GM18511 (cell line): ENCODE data around the gene RUNX2.

ENCODE experiments used
- ATAC-seq: cut with Tn5 transposase; IDR thresholded peaks from one replicate; pipeline ENCODE4 v1.9.1; 2021; ENCODE audit warnings: mild to moderate bottlenecking, moderate library complexity; ENCODE audit not compliant: unreplicated experiment

The RUNX2 gene

DNA sequence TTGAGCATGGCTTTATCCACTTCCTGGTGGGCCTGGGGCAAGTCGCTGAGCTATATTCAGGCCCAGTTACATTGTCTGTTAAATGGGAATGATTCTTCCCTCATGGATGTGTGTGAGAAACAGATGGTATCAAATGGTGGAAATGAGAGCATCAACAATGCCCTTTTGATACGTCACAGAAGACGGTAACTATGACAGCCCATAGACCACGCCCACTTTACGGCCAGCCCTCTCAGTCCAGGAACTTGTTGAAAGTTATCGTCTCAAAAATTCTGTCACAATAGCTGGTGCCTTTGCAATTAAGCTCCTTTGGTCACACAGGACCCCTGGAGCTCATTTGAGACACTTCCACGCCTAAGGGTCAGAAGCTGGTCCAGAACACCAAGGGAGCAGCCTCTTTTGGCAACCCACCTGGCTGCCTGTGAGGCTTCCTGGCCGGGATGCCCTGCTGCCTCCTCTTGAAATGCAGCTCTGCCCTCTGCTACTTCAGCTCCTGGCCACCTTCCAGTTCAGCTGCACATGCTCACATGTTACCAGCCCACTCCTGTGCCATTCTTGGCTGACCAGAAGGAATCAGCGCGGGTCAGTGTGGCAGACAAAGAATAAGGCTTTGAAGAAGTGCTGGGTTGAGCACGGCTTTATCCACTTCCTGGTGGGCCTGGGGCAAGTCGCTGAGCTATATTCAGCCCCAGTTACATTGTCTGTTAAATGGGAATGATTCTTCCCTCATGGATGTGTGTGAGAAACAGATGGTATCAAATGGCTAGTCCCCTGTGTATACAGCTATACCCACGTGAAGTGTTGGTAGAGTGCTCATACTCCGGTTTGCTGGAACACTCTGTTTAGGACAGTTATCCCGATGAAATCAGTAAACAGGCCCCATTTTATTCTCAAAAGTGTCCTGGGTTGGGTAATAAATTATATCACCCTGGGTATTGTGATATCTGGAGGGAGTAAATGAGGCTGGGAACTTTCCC is 248.8 kb downstream of the RUNX2 start:
- ATAC-seq = no peak

GRCh38 chr6:45577836-45578504 is 249.8 kb downstream of the RUNX2 start:
- ATAC-seq = no peak

- ATAC-seq = no peak
These were observed 256.0 kb downstream of the RUNX2 start for GRCh38 chr6:45584127-45584526.

DNA sequence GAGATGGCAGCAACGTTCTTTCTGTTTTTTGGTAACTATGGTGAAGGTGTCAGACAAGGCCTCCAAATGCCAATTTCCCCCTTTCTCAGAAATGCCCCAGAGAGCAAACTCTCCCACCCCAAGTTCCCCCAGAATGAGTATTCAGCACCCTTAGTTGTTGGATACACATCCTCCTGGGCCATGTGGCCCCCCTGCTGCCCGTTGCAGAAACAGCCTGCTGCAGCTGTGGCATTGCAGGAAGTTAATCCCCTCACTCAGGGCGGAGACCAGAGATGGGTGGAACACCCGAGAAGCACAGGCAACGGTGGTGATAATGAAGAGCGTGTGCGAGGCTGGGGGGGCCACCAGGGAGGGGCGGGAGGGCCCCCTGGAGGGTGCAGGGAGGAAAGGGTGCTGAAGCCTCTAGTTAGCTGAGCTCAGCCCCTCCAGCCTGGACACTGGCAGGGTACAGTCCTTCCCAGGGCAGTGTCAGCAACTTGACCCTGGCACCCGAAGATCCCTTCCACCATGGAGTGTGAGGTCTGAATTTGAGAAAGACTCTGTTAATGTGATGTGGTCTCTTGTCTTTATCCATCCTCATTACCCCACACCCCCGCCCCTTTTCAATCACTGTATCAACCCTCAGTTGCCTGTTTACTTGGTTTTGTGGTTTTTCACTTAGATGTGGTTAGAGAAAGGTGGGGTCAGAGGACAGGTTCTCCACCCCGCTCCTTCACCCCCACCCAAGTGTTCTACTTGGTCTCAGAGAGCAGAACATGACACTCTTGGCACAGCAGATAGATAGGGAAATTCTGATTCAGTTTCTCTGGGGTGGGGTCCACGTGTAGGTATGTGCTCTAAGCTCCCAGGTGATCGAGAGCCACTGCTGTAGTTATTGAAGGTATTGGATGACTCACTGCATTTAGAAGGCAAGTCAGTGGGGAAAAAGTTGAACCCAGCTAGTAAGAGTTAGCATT is 258.4 kb downstream of the RUNX2 start:
- no peak for ATAC-seq

- no peak for ATAC-seq
These were observed 259.3 kb downstream of the RUNX2 start for GRCh38 chr6:45587229-45588060.

- ATAC-seq = no peak
These were observed 261.2 kb downstream of the RUNX2 start for GRCh38 chr6:45589367-45589766.

DNA sequence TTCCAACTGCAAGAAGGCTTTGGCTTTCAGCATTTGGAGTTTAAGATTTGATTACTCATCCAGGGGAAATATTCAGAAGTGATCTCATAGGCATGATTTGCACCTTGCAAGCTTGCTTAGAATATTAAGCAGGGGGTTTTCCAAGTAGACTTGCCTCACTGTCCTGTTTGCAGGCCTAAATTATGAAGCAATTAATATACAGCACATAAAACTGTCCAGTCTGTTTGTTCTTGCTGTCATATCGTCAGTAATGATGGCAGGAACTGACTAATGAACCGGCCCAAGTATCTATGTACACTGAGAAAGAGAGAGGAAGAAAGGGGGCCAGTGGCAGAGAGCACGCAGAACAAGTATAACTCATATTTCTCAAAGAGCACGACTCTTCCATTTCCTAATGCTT is 262.1 kb downstream of the RUNX2 start:
- ATAC-seq = no peak

DNA sequence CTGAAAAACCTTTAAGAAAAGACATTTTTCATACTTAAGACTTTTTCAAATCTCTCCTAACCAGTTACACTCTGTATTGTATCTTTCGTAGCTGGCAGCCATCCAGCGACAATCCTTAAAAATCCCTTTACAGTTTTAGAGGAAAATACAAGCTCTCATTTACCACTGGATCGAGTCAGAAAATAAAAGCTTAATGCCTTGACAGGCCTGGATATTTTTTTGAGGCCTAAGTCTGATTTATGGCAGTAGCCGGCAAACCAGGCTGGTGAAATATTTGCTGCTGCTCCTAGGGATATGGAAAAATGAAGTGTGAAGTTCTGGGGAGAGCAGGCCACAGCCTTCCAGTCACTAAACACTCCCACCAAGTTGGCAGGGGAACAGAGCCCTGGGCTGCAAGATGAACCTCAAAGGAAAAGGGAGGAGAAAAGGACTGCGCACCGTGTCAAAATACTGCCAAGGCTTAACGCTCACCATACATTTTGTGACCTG is 262.6 kb downstream of the RUNX2 start:
- no peak for ATAC-seq

- ATAC-seq = no peak
These were observed 263.2 kb downstream of the RUNX2 start for GRCh38 chr6:45591306-45591705.

GRCh38 chr6:45591890-45592289 is 263.8 kb downstream of the RUNX2 start:
- ATAC-seq = no peak

DNA sequence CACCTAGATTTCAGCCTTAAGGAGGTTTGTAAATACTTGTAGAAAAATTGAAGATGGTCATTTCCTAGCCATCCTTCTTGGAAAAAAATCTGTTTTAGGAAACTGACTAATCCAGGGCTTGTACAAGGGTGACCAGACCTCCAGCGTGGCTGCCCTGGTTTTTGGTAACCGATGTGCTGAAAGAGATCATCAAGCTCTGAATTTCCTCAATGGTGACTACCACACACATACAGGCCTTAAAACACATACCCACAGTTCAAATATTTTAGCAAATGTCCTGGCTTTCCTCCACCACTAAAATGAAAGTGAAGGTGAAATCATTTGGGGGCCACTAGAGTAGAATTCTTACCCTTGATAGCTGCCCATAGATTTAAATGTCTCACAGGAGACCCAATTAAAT is 264.9 kb downstream of the RUNX2 start:
- no peak for ATAC-seq

- ATAC-seq = no peak
These were observed 267.1 kb downstream of the RUNX2 start for GRCh38 chr6:45595010-45595851.

GRCh38 chr6:45597424-45597823 is 269.3 kb downstream of the RUNX2 start:
- no peak for ATAC-seq

- no peak for ATAC-seq
These were observed 270.9 kb downstream of the RUNX2 start for GRCh38 chr6:45599053-45599452.

DNA sequence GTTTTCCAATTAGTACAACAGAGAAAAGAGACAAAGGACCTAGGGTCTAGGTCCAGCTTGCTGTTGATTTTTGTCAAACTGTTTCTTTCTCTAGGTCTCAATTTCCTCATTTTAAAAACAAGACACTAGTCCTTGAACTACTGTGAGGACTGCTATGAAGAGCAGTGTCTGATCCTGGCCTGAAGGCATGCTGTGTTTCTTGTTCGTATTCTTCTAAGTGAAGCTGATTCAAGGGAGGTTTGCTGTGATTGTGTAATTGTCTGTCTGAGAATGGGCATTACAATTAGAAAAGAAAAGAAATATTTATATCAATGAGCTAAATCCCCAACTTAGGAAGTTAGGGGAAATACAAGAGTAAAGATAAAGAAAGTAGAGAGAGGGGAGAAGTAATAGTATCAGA is 277.8 kb downstream of the RUNX2 start:
- no peak for ATAC-seq

DNA sequence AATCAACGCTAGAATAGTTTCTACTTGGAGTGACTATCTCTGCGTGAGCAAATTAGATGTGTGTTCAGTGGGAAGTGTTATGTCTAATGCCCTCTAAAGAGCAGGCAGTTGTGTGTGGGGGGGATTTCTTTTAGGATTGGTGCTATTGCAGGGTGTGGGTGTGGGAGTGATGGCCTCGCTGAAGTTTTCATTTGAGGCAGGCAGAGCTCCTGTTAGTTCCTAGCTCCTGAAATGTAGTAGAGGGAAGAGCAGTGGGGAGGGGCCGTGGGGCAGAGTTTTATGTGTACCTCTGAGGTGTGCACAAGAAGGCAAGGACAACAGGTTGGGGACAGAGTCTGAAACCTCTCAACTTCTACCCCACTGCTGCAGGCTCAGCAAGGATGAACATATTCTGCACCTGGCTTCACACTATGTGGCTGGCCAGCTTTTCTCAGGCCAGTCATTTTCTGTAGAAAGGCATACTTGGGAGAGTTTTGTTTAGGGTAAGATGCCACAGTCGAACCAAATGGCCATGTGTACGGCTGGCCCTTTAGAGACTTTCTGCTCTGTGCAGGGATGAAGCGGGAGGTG is 278.8 kb downstream of the RUNX2 start:
- ATAC-seq = no peak

- ATAC-seq = no peak
These were observed 279.7 kb downstream of the RUNX2 start for GRCh38 chr6:45607798-45608197.

- ATAC-seq = no peak
These were observed 280.3 kb downstream of the RUNX2 start for GRCh38 chr6:45608252-45608913.
